Stimulated activated CD4-positive, alpha-beta T cell treated with anti-CD3 and anti-CD28 coated beads, TNF-alpha, amount 100 ng/mL, for 24 hours (primary cell): ENCODE measurements around the gene KCNMA1.
"Not testable (repeated sequence)": the region's sequence is repeated elsewhere in the genome, so short reads cannot be mapped to it uniquely, and the experiment has no call there.

ENCODE experiments used
- DNase-seq, 3 experiments: peaks; one replicate each; pipeline ENCODE4 v3.0.0-alpha.2; 2020; ENCODE audit warnings: low read depth in 3 of 3

KCNMA1 gene

GRCh38 chr10:77533887-77534278, 103.7 kb downstream of the KCNMA1 start:
- DNase-seq, result no peak

GRCh38 chr10:77533146-77533886, 104.3 kb downstream of the KCNMA1 start:
- DNase-seq, result no peak

- no peak for DNase-seq
Observed at GRCh38 chr10:77532068-77532467, 105.5 kb downstream of the KCNMA1 start.

- DNase-seq, result no peak
Observed at GRCh38 chr10:77531441-77532001, 106.1 kb downstream of the KCNMA1 start.

GRCh38 chr10:77530011-77530410, 107.6 kb downstream of the KCNMA1 start:
- DNase-seq, result no peak

- no peak for DNase-seq
Observed at GRCh38 chr10:77529050-77529576, 108.5 kb downstream of the KCNMA1 start.

- no peak for DNase-seq
Observed at GRCh38 chr10:77527839-77528238, 109.8 kb downstream of the KCNMA1 start.

GRCh38 chr10:77526868-77527617, 110.6 kb downstream of the KCNMA1 start:
- DNase-seq, result no peak

GRCh38 chr10:77524281-77524711, 113.3 kb downstream of the KCNMA1 start:
- DNase-seq, result no peak

GRCh38 chr10:77522268-77522809, 115.3 kb downstream of the KCNMA1 start:
- no peak for DNase-seq

- no peak for DNase-seq
Observed at GRCh38 chr10:77520995-77521394, 116.6 kb downstream of the KCNMA1 start.

GRCh38 chr10:77520290-77520689, 117.3 kb downstream of the KCNMA1 start:
- DNase-seq, result no peak

- not testable (repeated sequence) for DNase-seq
Observed at GRCh38 chr10:77519791-77520190, 117.8 kb downstream of the KCNMA1 start.

GRCh38 chr10:77518910-77519274, 118.7 kb downstream of the KCNMA1 start:
- DNase-seq, result no peak

GRCh38 chr10:77518241-77518909, 119.2 kb downstream of the KCNMA1 start:
- no peak for DNase-seq

- no peak for DNase-seq
Observed at GRCh38 chr10:77516575-77516974, 121.0 kb downstream of the KCNMA1 start.

GRCh38 chr10:77514870-77515269, 122.7 kb downstream of the KCNMA1 start:
- no peak for DNase-seq

- DNase-seq, result no peak
Observed at GRCh38 chr10:77513781-77514331, 123.8 kb downstream of the KCNMA1 start.

- DNase-seq, result no peak
Observed at GRCh38 chr10:77513220-77513619, 124.4 kb downstream of the KCNMA1 start.

GRCh38 chr10:77512219-77512578, 125.4 kb downstream of the KCNMA1 start:
- DNase-seq, result no peak

- DNase-seq, result no peak
Observed at GRCh38 chr10:77511498-77512218, 126.0 kb downstream of the KCNMA1 start.
